Panc1 (cell line): ENCODE data around the gene KRT72. TPM values are rescaled to one million over a fixed set of nuclear protein-coding genes. Genes with fewer than 3 reads are reported as not detected.

Source experiments
- ATAC-seq: fragments of 200-7000 bp; cut with Tn5 transposase; 2 replicates; pipeline ENCODE4 v1.9.1; 2020; ENCODE audit warnings: mild to moderate bottlenecking, moderate library complexity
- BruUV-seq: library from RNA; stranded (reverse); fragments of 400-500 nt; replicated peaks from 2 replicates; lab custom pipeline; 2021; lab: Mats Ljungman, UMichigan
- CTCF ChIA-PET: fragments of 300-600 bp; sonication (Branson Sonifier 250); formaldehyde crosslinking; loops from one replicate; lab custom pipeline; 2022; ENCODE audit warnings: antibody characterized with exemption; lab: Charles Lee
- POLR2A ChIA-PET: fragments of 300-600 bp; sonication (Branson Sonifier 250); formaldehyde crosslinking; loops from one replicate; lab custom pipeline; 2022; ENCODE audit warnings: antibody characterized with exemption; lab: Charles Lee
- DNase-seq: peaks from one replicate; pipeline ENCODE4 v3.0.0-alpha.2; 2010; ENCODE audit warnings: low read depth, low spot score
- H3K27ac ChIP-seq: 2 replicates; pipeline ENCODE4 v1.5.1; 2011; ENCODE audit warnings: mild to moderate bottlenecking, low read length, inconsistent platforms
- H3K27me3 ChIP-seq: fragments of 200-500 bp; sonication (Bioruptor generic); 2 replicates; pipeline ENCODE4 v1.6.0; 2014; ENCODE audit warnings: low read length, inconsistent platforms; ENCODE audit not compliant: control insufficient read depth, insufficient read depth
- H3K36me3 ChIP-seq: fragments of 200-500 bp; sonication (Bioruptor generic); 2 replicates; pipeline ENCODE4 v1.5.1; 2014; ENCODE audit warnings: inconsistent platforms, mild to moderate bottlenecking, low read length, moderate library complexity; ENCODE audit not compliant: control insufficient read depth, insufficient read depth
- H3K4me1 ChIP-seq: 2 replicates; pipeline ENCODE4 v1.5.1; 2011; ENCODE audit warnings: inconsistent platforms, mild to moderate bottlenecking, low read length, moderate library complexity; ENCODE audit not compliant: control insufficient read depth, insufficient read depth
- H3K4me3 ChIP-seq, 2 experiments: 2 replicates each; pipeline ENCODE4 v1.5.1; 2011 to 2012; ENCODE audit warnings: low read depth in 2 of 2, low read length in 2 of 2, mild to moderate bottlenecking in 2 of 2, inconsistent platforms in 1 of 2, moderate library complexity in 1 of 2
- H3K9me3 ChIP-seq: fragments of 200-500 bp; sonication (Bioruptor generic); 2 replicates; pipeline ENCODE4 v1.5.1; 2014; ENCODE audit warnings: low read depth, mild to moderate bottlenecking, inconsistent platforms, low read length, moderate library complexity; ENCODE audit not compliant: control insufficient read depth, insufficient read depth
- POLR2AphosphoS5 ChIP-seq: IDR thresholded peaks from 2 replicates; pipeline ENCODE4 v1.6.1; 2012; ENCODE audit warnings: mild to moderate bottlenecking, low read depth, low read length, moderate library complexity
- SIN3A ChIP-seq: IDR thresholded peaks from 2 replicates; pipeline ENCODE4 v1.6.1; 2012; ENCODE audit warnings: low read depth, mild to moderate bottlenecking, low read length, moderate library complexity, borderline replicate concordance; ENCODE audit not compliant: insufficient read depth
- TCF7L2 ChIP-seq: IDR thresholded peaks from 2 replicates; pipeline ENCODE4 v1.6.1; 2011; ENCODE audit warnings: mild to moderate bottlenecking, low read depth, low read length, inconsistent platforms
- in situ Hi-C: cut with HindIII; loops from 2 replicates; pipeline ENCODE4 v1.10.0; 2016; ENCODE audit warnings: low sequenced_read_pairs, low pct_unique_long_range_greater_than_20kb
- intact Hi-C: fragments of 100-400 bp; cut with micrococcal nuclease; formaldehyde crosslinking; loops from one replicate; pipeline ENCODE4 v1.10.0; 2022; ENCODE audit not compliant: unreplicated experiment
- total RNA-seq: library from RNA; stranded (reverse); gene quantifications from one replicate; pipeline ENCODE4 v1.2.1, GENCODE V29; 2021; ENCODE audit not compliant: unreplicated experiment
- TF ChIP-seq, protein P1 (sequence below), 2 experiments: IDR thresholded peaks; 2 replicates each; pipeline ENCODE4 v1.6.1; 2011 to 2012; ENCODE audit warnings: low read depth in 2 of 2, control low read depth in 1 of 2, low read length in 1 of 2, mild to moderate bottlenecking in 1 of 2, moderate library complexity in 1 of 2; ENCODE audit not compliant: insufficient read depth in 1 of 2
- TF ChIP-seq, protein P2 (sequence below): fragments of 450-650 bp; IDR thresholded peaks from 2 replicates; pipeline ENCODE4 v1.5.1; 2017; ENCODE audit warnings: mild to moderate bottlenecking

KRT72 gene
- total RNA-seq, 1 experiment from 2014 or later: not detected

DNA sequence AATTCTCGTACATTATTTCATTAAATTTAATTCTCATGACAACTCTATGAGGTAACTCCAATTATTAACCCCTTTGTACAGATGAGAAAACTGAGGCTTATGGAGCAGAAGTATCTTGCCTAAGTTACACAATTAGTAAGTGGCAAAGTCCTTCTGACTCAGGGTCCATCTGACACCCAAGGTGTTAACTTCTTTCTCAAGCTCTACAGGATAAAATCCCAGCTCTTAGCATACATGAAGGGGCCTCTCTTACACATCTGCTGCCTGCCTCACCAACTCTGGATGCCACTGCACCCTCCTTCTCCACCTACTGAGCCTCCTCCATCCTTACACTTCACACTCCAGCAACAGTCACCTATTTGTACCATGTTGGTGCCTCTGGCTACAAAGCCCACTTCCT lies 4.3 kb upstream of the KRT72 start:
- BruUV-seq: no TSS peak
- no peak for TF ChIP-seq TCF7L2
- TF ChIP-seq, protein P1, sequence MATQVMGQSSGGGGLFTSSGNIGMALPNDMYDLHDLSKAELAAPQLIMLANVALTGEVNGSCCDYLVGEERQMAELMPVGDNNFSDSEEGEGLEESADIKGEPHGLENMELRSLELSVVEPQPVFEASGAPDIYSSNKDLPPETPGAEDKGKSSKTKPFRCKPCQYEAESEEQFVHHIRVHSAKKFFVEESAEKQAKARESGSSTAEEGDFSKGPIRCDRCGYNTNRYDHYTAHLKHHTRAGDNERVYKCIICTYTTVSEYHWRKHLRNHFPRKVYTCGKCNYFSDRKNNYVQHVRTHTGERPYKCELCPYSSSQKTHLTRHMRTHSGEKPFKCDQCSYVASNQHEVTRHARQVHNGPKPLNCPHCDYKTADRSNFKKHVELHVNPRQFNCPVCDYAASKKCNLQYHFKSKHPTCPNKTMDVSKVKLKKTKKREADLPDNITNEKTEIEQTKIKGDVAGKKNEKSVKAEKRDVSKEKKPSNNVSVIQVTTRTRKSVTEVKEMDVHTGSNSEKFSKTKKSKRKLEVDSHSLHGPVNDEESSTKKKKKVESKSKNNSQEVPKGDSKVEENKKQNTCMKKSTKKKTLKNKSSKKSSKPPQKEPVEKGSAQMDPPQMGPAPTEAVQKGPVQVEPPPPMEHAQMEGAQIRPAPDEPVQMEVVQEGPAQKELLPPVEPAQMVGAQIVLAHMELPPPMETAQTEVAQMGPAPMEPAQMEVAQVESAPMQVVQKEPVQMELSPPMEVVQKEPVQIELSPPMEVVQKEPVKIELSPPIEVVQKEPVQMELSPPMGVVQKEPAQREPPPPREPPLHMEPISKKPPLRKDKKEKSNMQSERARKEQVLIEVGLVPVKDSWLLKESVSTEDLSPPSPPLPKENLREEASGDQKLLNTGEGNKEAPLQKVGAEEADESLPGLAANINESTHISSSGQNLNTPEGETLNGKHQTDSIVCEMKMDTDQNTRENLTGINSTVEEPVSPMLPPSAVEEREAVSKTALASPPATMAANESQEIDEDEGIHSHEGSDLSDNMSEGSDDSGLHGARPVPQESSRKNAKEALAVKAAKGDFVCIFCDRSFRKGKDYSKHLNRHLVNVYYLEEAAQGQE (IDR thresholded peaks at IDR 0.05; ENCODE audit: insufficient read depth in 1 of 2, low read depth in 2 of 2, low read length in 1 of 2): no peak
- no peak for TF ChIP-seq POLR2AphosphoS5
- TF ChIP-seq, protein P2, sequence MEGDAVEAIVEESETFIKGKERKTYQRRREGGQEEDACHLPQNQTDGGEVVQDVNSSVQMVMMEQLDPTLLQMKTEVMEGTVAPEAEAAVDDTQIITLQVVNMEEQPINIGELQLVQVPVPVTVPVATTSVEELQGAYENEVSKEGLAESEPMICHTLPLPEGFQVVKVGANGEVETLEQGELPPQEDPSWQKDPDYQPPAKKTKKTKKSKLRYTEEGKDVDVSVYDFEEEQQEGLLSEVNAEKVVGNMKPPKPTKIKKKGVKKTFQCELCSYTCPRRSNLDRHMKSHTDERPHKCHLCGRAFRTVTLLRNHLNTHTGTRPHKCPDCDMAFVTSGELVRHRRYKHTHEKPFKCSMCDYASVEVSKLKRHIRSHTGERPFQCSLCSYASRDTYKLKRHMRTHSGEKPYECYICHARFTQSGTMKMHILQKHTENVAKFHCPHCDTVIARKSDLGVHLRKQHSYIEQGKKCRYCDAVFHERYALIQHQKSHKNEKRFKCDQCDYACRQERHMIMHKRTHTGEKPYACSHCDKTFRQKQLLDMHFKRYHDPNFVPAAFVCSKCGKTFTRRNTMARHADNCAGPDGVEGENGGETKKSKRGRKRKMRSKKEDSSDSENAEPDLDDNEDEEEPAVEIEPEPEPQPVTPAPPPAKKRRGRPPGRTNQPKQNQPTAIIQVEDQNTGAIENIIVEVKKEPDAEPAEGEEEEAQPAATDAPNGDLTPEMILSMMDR: no peak
- no peak for TF ChIP-seq SIN3A
- POLR2A ChIA-PET: no interaction called here
- Histone ChIP-seq H3K4me3 (no peak overlapping the region), H3K27ac (no peak overlapping the region), H3K27me3 (peaks cover 2% of the 10 kb centered on the region; the same call in 1 of the 2 replicates), H3K9me3 (no peaks in the 10 kb centered on the region), H3K4me1 (no peaks in the 10 kb centered on the region), H3K36me3 (no peaks in the 10 kb centered on the region)
- in situ Hi-C loops (no loop called here), intact Hi-C loops (no loop called here)
- ATAC-seq (no peak), DNase-seq (no peak)
- CTCF ChIA-PET: interaction anchor here (0.6 to 1.0 kb wide), 2 partner anchors 154 to 265 kb away, joined by 3 read pairs; no protein-coding TSS in a partner anchor

DNA sequence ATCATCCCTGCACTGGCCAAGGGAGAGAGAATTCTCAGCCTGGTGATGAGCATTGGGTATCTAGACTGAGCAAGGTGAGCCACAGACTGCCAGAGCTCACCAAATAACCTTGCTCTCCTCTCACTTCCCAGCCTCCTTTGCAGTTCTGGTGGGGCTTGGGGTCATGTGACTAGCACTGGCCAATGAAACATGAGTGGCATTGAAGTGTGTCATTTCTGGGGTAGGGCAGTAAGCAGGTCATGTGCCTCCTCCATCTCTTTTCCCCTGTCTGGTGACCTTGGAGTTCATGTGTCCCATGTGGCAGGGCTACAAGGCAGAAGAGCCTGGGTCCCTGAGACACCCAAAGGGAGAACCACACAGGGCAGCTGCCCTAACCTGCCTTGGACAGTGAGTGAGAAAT lies 3.6 kb upstream of the KRT72 start:
- Histone ChIP-seq H3K4me1 (no peaks in the 10 kb centered on the region), H3K4me3 (no peak overlapping the region), H3K27me3 (peaks cover 2% of the 10 kb centered on the region; the same call in 1 of the 2 replicates), H3K27ac (no peak overlapping the region), H3K9me3 (no peaks in the 10 kb centered on the region), H3K36me3 (no peaks in the 10 kb centered on the region)
- no peak for ATAC-seq
- in situ Hi-C loops: no loop called here
- intact Hi-C loops: no loop called here
- ChIA-PET POLR2A (no interaction called here), CTCF (interaction anchor here (1.0 kb wide), 1 partner anchor 266 kb away, joined by 3 read pairs; no protein-coding TSS in a partner anchor)
- no TSS peak for BruUV-seq
- TF ChIP-seq TCF7L2 (no peak), SIN3A (no peak), POLR2AphosphoS5 (no peak)
- TF ChIP-seq, protein P1 (IDR thresholded peaks at IDR 0.05; ENCODE audit: insufficient read depth in 1 of 2, low read depth in 2 of 2, low read length in 1 of 2): no peak
- TF ChIP-seq, protein P2: no peak
- no peak for DNase-seq
